NCI-H524 treated with DMSO at 0.1 percent for 48 hours (cell line): ENCODE data around the gene DGKB.

Experiments used
- DNase-seq: peaks from one replicate; lab custom pipeline; 2025; lab: John Stamatoyannopoulos, UW

Gene DGKB

GRCh38 chr7:14902589-14903067, at the start of gene DGKB:
DGKB (minus strand) TSS chr7:14902751.
- no peak for DNase-seq

- DNase-seq, result no peak
These were observed 47.5 kb upstream of the DGKB start for GRCh38 chr7:14950013-14950412.

DNA sequence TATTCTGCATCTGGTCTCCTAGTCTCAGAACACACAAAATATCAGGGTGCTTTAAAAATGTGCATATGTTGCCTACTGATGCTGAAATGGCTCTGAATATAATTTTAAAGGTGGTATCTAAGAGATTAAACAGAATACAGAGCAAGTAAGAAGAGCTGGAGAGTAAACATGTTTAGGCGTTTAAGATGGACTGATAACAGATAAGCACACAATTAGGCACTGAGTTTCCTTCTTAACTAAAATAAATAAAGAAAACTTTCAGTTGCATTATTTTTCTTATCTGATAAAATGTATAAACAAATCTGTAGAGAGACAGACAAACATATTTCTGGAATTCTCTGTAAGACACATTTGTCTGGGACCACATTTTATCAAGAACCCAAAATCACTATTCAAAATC, 35.6 kb upstream of the DGKB start:
- no peak for DNase-seq

GRCh38 chr7:14937581-14937980, 35.0 kb upstream of the DGKB start:
- DNase-seq, result no peak

DNA sequence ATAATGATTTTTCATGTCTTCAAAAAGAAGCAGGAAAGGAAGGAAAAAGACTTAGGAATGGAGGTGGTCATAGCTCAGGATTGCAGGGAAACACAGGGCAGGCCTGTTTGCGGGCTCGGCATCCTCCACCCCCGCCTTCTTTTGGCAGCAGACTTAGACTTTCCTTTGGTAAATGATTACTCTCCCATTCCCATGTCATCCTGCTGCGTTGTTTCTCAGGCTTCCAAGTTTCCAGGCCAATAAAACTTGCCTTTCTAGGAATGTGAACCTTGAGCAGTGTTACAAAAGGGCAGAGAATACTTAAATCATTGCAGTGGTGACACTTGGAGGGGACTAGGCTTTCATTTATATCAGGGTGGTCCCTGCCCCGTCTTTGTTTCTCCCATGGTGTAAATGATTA, 34.0 kb upstream of the DGKB start:
- no peak for DNase-seq

DNA sequence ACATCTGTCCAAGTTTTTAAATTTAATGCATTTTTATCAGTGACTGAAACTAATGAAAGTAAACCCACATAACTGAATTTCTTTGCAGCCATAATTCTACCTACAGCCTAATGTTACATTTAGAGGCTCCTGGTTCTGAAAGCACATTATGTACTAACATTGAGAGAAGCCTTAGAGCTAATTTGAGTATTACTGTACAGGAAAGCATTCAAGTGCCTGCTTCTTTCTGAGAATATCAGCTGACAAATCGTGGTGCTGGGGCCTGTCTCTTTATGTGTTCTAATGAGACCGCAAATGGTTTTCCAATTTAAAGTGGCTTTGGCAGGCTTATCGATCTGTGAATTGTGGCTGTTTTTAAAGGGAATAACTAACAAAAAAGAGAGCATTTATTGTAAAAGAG, 32.3 kb upstream of the DGKB start:
- no peak for DNase-seq

DNA sequence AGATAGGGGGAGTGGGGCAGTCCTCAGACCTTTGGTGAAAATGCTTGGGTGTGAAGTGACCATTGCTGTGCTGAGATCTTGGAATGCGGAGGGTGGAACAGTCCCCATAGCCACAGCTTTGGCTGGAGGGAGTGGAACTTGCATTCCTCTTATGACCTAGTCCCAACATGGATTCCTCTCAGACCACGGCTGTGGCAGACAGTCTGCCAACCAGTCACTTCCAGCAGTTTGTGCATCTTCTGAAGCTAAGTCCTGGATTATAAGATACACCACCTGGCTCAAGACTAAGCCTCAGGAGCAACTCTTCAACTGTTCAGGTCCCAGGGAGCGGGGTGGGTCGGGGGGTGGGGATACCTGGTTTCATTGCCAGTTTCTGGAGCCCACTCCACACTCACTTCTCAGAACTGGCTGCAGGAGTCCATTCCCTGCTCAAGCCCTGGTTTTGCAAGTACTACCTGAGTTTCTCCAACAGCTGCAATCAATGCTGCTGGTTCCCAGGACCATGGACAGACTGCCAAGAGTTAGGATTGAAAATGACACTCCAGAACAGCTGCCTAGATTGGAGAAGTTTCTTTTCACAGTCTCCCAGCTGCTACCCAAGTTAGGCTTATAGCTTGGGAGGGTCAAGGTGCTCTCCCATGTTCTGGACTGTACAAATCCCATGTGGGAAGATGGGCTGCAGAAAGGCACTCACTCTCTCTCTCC, 29.1 kb upstream of the DGKB start:
- DNase-seq, result no peak

DNA sequence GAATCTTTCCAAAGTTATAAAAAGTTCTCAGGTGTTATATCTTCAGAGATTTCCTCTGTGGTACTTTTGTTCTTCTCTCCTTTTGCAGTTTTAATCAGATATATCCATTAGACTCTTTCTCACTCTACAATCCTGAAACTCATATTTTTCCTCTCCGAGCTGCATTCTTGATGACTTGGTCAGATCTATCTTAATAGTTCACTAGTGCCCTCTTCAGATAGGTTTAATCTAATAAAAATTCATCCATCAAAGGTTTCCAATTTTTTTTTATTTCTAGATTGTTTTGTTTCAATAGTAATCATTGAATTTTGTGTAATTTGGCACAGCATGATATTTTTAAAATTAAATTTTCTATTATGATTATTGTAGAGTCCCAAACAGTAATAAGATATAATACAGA, 21.8 kb upstream of the DGKB start:
- DNase-seq, result no peak

DNA sequence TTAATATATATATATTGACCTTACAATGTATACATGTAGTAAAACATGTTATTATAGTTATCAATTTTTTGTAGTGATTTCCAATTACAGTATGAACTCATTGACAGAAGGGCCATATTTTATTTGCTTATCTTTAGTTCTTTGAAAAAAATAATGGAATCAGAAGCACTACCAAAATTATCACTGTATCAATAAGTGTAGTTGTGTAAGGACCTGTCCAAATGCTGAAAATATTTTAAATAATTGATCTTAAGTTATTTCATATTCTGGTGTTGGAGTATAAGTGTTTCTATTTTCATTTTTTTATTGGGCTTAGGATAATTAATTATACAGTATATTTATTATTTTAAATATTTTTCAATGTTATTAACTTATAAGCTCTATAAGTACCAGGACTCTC, 8.5 kb upstream of the DGKB start:
- DNase-seq, result no peak

DNA sequence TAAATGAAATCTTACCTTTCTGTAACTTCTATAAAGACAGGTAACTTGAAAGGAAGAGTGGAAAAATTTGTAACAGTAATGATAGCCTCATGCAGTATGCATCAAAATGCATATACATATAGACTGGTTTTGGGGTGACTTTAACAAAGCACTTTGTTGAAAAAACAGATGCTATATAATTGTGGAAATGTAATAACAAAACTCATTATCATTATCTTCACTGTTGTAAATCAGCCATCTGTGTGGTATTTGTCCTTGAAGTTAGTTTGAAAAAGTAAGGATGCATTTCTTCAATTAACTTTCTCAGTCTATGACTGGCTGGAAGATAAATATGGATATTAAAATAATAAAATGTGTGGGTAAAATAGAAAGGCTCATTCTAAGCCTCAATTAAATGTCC, 6.1 kb upstream of the DGKB start:
- no peak for DNase-seq

GRCh38 chr7:14905764-14906163, 3.2 kb upstream of the DGKB start:
- no peak for DNase-seq

GRCh38 chr7:14900051-14900450, 2.5 kb downstream of the DGKB start:
- no peak for DNase-seq

- DNase-seq, result peak; percentile 30
These were observed 3.5 kb downstream of the DGKB start for GRCh38 chr7:14899030-14899429.

- no peak for DNase-seq
These were observed 6.1 kb downstream of the DGKB start for GRCh38 chr7:14896461-14896860.

- no peak for DNase-seq
These were observed 7.7 kb downstream of the DGKB start for GRCh38 chr7:14894826-14895225.

DNA sequence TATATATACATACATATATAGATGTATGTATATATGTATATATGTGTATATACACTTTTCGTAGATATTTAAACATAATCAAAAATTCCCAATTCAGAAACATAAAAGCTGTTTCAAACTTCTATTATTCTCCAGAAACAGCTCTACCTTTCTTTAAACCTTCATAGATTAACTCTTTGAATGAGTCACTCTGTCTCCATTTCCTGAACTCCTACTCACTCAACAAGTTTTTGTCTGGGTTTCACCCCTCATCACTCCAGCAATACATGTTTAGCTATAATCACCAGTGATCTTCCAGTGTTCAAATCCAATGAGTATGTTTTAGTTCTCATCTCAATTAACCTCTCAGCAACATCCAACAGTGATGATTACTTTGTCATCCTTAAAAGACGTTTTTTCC, 9.6 kb downstream of the DGKB start:
- no peak for DNase-seq

- DNase-seq, result no peak
These were observed 11.3 kb downstream of the DGKB start for GRCh38 chr7:14891289-14891688.

GRCh38 chr7:14888962-14889361, 13.6 kb downstream of the DGKB start:
- DNase-seq, result no peak

GRCh38 chr7:14886533-14886932, 16.0 kb downstream of the DGKB start:
- DNase-seq, result peak; percentile 50

DNA sequence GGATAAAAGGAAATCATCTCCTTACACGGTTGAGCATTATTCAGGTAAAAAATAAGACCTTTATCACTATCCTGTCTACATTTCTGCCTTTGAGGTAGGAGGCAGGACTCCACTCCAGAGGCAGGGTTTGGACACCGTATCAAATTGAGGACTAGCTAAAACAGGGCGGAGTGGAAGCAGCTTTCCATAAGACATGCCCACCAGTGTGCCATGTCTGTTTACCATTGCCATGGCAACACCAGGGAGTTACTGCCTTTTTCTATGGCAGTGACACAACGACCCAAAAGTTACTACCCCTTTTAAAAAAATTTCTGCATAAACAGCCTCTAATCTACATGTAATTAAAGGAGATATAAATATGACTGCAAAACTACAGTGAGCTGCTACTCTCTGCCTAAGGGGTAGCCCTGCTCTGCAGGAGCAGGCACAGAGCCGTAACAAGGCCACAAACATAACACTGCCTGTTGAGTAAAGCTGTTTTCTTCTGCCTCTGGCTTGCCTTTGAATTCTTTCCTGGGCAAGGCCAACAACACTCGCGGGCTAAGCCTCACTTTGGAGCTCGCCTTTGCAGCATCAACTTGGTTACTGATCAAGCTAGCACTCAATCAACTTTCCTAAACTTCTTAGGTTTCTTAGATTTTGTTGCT, 26.5 kb downstream of the DGKB start:
- DNase-seq, result no peak

GRCh38 chr7:14871880-14872279, 30.7 kb downstream of the DGKB start:
- DNase-seq, result no peak

GRCh38 chr7:14870394-14870793, 32.2 kb downstream of the DGKB start:
- no peak for DNase-seq

DNA sequence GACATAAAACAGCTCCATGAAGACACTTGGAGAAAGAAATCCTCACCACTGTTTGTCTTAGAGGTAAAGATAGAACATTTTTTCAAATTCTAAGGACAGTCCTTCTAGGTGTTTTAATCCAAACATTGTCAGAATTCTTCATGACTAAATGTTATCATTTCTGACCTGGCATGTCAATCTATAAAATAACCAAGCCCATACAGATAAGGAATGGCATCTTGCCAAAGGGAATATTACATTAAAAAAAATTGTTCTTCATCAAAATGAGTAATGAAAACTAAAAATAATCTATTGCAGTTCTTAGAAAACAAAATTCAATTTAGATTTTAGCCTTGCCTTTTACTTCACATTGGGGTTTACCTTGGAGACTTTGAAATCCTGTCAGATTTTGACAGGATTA, 33.6 kb downstream of the DGKB start:
- no peak for DNase-seq

- no peak for DNase-seq
These were observed 41.1 kb downstream of the DGKB start for GRCh38 chr7:14861456-14861855.
